Measurements from ENCODE around the gene GMPR. TPM values are rescaled to one million over a fixed set of nuclear protein-coding genes. Genes with fewer than 3 reads are reported as not detected.

GMPR gene
- total RNA-seq, 1 donor from 2014 or later = 2.4 TPM

- intact Hi-C loops (cut with micrococcal nuclease) = no loop called here
Measured at GRCh38 chr6:16270178-16270794, 31.9 kb downstream of the GMPR start.

DNA sequence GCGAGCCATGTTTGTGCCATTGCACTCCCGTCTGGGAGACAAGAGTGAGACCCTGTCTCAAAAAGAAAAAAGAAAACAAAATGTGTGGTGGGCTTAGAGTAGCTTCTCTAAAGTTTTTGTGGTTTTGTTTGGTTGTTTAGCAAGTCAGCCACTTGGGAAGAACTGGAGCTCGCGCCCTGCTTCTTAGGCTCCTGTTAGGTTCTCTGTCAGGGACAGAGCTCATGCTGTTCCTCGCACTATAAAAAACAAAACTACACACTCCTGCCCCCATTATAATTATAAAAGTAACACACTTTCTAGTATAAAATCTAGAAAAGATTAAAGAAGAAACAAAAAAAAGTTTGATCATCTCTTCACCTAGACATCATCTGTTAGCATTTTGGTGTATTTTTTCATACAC, 33.0 kb downstream of the GMPR start:
- intact Hi-C loops (cut with micrococcal nuclease) = no loop called here

- intact Hi-C loops (cut with micrococcal nuclease) = no loop called here
Measured at GRCh38 chr6:16272201-16272600, 33.8 kb downstream of the GMPR start.

DNA sequence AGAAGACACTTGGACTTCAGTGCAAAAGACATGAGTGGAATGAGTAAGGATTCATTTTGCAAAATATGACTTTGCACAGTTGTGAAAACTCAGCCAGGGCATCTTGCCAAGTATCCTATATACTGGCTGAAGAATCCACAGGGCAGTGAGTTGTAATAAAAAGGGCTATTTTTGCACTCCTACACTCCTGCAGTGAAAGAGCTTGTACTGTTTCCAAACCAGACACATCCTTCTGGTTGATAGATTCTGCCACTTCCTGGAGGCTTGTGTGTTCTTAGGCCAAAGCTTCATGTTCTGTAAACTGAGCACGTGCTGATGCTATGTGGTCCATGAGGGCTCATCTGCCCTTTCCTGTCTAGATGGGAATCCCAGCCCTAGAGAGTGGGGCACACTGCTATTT, 34.9 kb downstream of the GMPR start:
- intact Hi-C loops (cut with micrococcal nuclease) = no loop called here

DNA sequence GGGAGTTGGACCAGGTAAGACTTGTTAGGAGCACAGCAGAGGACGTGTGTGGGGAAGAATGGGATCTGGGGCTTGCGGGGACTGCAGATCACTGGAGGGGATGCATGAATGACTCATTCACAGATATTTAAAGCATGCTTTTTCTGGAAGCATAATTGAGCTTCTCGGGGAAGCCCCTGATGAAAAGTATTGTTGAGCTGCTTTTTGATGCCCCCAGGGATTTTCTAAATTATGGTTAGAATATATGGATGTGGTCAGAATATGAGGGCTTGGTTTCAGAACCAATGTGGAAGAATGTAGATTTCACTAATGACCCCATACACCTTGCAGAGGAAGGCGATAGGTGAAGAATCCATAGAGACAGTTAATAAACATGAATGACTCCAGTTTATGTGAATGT, 36.1 kb downstream of the GMPR start:
- intact Hi-C loops (cut with micrococcal nuclease) = no loop called here

DNA sequence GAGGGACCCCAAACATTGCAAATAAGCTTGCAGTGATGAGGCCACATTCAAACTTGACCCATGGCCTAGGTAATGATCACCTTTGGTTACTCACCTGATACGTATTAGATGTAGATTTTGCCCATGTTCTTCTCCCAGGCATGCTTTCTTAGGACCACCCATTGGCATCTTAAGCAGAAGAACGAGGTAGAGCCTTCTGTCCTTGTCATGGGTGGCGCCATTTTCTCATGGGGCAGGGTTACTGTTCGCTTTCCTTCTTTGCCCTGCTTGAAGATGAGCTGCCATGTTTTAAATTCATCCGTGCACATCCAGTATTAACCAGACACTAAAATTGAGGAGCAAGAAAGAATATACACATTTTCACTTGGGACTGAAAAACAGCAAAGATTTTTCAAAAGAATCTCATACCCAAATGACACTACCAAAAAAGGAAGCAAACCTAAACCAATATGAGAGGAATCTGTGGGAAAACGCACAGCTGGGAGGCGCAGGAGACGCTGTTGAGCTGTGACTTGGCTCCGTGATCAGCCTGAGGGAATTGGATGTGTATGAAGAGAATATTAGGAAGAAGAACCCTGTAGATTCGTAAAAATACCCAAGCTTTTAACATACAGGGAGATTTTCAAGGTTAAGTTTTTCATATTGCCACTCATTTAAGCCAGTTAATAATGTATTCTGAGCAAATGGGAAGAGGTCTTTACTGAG, 36.6 kb downstream of the GMPR start:
- intact Hi-C loops (cut with micrococcal nuclease) = no loop called here

DNA sequence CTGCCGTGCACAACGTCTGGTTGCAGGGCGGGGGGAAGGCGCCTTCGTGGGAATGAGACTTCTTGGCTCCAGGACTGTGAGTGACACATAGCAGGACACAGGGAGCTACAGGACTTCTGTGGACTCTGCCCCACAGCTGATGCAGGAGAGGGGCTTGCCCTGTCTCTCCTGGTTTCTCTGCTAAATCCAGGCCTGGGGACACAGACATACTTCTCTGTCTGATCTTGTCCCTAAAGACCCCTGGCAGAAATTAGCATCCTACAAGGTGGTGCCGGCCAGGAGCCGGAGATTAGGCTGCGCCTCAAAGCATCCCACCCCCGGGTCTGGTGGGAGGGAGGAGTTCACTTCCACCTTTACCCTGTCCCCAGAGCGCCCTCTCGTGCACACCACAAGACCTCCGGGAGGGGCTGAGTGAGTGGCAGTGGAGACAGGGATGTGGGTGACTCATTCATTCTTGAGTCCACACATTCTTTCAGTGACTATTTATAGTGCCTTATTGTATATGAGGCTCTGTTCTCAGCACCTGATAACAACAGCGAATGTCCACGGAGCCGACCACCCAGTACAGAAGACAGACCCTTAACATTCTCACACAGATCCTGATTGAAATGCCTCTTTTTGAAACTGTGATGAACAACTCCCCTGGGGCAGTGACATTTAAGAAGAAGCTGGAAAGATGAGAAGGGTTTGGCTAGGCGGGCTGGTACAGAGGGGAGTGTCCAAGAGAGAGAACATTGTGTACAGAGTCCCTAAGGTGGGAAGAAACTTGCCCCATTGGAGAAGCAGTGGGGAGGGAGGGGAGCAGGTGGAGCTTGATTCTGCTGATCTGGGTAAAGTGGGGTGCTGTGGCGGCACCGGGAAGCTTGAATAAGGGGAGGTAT, 39.0 kb downstream of the GMPR start:
- intact Hi-C loops (cut with micrococcal nuclease) = no loop called here

- intact Hi-C loops (cut with micrococcal nuclease) = no loop called here
Measured at GRCh38 chr6:16278048-16278724, 39.8 kb downstream of the GMPR start.

- intact Hi-C loops (cut with micrococcal nuclease) = no loop called here
Measured at GRCh38 chr6:16278750-16279149, 40.4 kb downstream of the GMPR start.

DNA sequence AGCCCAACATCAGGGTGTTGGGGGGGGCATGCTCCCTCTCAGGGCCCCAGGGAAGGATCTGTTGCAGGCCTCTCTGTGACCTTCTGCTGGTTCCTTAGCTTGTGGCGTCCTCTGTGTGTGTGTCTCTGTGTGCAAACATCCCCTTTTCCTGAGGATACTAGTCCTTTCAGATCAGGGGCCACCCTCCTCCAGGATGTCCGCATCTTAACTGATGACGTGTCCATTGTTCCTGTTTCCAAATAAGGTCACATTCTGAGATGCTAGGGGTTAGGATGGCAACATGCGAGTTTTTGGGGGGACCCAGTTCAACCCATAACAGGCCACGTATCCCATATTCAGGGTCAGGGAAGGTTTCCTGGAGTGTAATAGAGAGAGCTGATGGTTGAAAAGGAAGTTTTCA, 40.9 kb downstream of the GMPR start:
- intact Hi-C loops (cut with micrococcal nuclease) = no loop called here

DNA sequence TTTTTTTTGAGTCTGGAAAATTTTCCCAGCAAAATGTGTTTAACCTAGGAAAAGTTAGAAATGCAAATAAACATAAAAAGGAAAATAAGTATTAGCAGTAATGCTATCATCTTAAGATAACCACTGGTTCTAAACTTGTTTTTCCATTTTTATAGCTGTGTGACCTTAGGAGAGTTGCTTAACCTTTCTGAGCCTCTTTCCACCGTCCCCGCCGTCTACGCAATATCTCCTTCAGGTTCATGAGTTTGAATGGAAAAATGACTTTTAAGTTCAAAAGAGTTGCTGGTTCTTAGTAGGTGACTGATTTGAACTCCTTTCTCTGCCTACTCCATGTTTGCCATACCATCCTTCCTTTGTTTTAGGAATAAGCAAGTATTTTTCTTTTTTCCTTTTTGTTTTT, 44.0 kb downstream of the GMPR start:
- intact Hi-C loops (cut with micrococcal nuclease) = no loop called here

DNA sequence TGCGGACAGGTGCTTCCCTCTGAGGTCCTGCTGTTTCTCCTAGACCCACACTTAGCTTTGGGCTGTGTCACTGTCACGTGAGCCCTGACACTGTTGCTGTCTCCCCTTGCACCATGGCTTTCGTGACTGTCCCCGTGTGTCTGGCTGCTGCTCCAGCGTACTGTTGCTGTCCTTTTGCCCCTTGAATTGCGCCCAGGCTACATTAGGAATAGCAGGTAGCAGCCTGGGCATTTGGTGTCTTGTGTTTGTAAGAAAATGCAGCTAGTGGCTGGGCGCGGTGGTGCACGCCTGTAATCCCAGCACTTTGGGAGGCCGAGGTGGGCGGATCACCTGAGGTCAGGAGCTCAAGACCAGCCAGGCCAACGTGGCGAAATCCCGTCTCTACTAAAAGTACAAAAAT, 46.1 kb downstream of the GMPR start:
- intact Hi-C loops (cut with micrococcal nuclease) = no loop called here

- intact Hi-C loops (cut with micrococcal nuclease) = loop anchor here (5.0 kb wide), 1 partner anchor 677 kb away; no protein-coding TSS in a partner anchor
Measured at GRCh38 chr6:16285467-16286150, 47.2 kb downstream of the GMPR start.

DNA sequence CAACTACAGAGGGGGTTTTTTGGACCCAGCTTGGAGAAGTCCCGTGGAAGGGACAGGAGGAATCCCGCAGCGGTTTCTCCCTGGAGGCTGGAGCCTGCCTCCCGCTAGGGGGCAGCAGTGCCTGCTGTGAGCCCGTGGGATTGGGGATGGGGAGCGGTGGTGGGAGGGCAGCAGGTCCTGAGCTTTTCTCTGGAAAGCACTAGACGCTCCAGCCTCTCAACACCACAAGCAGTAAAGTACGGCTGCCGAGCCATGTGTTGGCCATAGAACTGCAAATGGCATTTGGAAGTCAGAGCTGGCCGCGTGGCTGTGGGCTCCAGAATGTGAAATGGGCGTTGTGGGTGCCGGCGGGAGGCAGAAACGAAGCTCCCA, 47.8 kb downstream of the GMPR start:
- intact Hi-C loops (cut with micrococcal nuclease) = loop anchor here (5.0 kb wide), 1 partner anchor 676 kb away; no protein-coding TSS in a partner anchor

- intact Hi-C loops (cut with micrococcal nuclease) = loop anchor here (5.0 kb wide), 1 partner anchor 674 kb away; no protein-coding TSS in a partner anchor
Measured at GRCh38 chr6:16288163-16288562, 49.8 kb downstream of the GMPR start.

- intact Hi-C loops (cut with micrococcal nuclease) = no loop called here
Measured at GRCh38 chr6:16291739-16292138, 53.4 kb downstream of the GMPR start.

GRCh38 chr6:16292432-16292831, 54.0 kb downstream of the GMPR start:
- intact Hi-C loops (cut with micrococcal nuclease) = no loop called here

GRCh38 chr6:16292942-16293341, 54.6 kb downstream of the GMPR start:
- intact Hi-C loops (cut with micrococcal nuclease) = no loop called here

GRCh38 chr6:16294371-16294770, 56.0 kb downstream of the GMPR start:
- intact Hi-C loops (cut with micrococcal nuclease) = no loop called here

- intact Hi-C loops (cut with micrococcal nuclease) = no loop called here
Measured at GRCh38 chr6:16295060-16295459, 56.7 kb downstream of the GMPR start.

DNA sequence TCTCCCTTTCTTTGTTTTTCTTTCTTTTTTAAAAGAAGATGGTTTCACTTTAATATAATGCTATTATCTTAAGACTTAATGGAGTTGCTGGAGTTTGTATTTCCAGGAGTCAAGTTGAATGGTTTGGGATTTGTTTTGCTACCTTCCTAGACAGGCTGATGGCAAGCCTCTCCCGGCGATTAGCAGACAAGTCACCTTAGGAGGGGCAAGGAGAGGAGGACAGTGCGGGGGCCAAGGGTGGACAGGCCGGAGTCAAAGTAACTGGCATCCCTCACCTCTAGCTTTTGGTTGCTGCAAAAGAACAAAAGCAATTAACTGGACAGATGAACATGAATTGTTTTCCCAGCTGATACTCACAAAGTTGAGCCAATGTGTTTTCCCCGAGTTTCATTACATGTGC, 57.1 kb downstream of the GMPR start:
- intact Hi-C loops (cut with micrococcal nuclease) = no loop called here

Data from T-helper 2 cell treated with Interferon-gamma antibody and Interleukin-4, amounts not matched to agents 100 ng/mL and 5 ng/mL, for 36 hours (primary cell).